Mucosa of descending colon (tissue), 3 donors: ENCODE data around the gene OR6B1. TPM values are rescaled to one million over a fixed set of nuclear protein-coding genes. Genes with fewer than 3 reads are reported as not detected.

Source experiments
- ATAC-seq: fragments of 200-7000 bp; cut with Tn5 transposase; one replicate; pipeline ENCODE4 v1.9.1; 2020; ENCODE audit warnings: mild to moderate bottlenecking, moderate library complexity
- DNase-seq, 3 donors: peaks; one replicate each; pipeline ENCODE4 v3.0.0-alpha.2; 2020
- H3K36me3 ChIP-seq: fragments of 200-600 bp; one replicate; pipeline ENCODE4 v1.8.0; 2021; ENCODE audit warnings: low read depth, mild to moderate bottlenecking
- H3K4me1 ChIP-seq: fragments of 200-600 bp; one replicate; pipeline ENCODE4 v1.8.0; 2021; ENCODE audit warnings: low read depth, mild to moderate bottlenecking
- H3K4me3 ChIP-seq: fragments of 200-600 bp; one replicate; pipeline ENCODE4 v1.8.0; 2021; ENCODE audit warnings: mild to moderate bottlenecking
- H3K9me3 ChIP-seq: fragments of 200-600 bp; one replicate; pipeline ENCODE4 v1.8.0; 2021; ENCODE audit warnings: mild to moderate bottlenecking
- intact Hi-C, 2 donors: fragments of 100-400 bp; cut with DNase I in 1 of 2; cut with micrococcal nuclease in 1 of 2; formaldehyde crosslinking; loops; one replicate each; pipeline versions ENCODE4 v1.11.0 to v1.11.1; 2022; cut with DNase I, micrococcal nuclease
- total RNA-seq, 3 donors: library from RNA; stranded (reverse); fragmentation: NEBNext Ultra II Directional in 2 of 3; extraction: Animal tissue kit (Norgen Biotek cat#: 25700) in 2 of 3; gene quantifications; one replicate each; pipeline versions ENCODE4 v1.2.1 to v1.2.4, GENCODE V29; 2021 to 2023
- TF ChIP-seq, protein P1 (sequence below): fragments of 200-600 bp; IDR thresholded peaks from one replicate; pipeline ENCODE4 v1.8.0; 2022; ENCODE audit warnings: antibody characterized with exemption, mild to moderate bottlenecking
- donor health status: DM: no; HTN: no; CAD: no; lungs with moderate emphysema.
- donor health status: DM: no; HTN: no; CAD: no.
- donor health status: DM: no; HTN: yes; CAD: no.

OR6B1 gene
- total RNA-seq, 3 donors from 2014 or later: not detected

DNA sequence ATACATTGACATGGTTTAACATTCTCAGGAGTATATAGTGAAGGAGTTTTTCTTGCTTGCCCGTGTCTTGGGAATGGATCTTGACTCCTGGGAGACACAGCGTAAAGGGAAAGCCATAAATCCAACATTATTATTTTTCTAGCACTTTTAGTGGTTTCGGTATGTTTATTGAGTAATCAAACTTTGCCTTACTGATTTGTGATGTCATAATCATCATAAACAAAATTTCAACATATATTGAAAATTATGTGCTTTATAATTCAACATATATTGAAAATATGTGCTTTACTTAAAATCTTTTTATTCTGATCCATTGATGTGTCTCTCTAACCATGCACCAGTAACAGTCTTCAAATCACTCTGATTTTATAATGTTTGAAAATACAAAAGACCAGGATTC is 28.4 kb downstream of the OR6B1 start:
- intact Hi-C loops: no loop called here

DNA sequence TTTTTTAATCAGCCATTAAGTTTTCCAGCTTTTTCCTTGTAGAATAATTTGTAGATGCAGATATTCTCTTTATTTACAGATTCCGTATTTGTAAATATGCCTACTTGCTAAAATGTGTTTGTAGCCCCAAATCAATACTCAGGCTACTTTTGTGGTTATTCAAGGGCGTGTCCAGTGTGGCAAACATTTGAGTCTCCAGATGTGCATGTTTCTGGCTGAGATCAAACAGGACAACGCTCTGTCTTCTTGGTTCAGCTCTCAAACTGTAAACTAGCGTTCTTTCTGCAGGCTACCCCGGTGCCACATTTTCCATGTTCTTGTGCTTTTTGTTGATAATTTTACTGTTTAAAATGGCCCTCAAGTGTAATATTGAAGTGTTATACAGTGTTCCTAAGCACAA is 32.4 kb downstream of the OR6B1 start:
- no peaks in the 10 kb centered on the region for H3K9me3 ChIP-seq
- H3K4me3 ChIP-seq: no peak overlapping the region
- intact Hi-C loops: no loop called here
- no peaks in the 10 kb centered on the region for H3K4me1 ChIP-seq
- TF ChIP-seq, protein P1, sequence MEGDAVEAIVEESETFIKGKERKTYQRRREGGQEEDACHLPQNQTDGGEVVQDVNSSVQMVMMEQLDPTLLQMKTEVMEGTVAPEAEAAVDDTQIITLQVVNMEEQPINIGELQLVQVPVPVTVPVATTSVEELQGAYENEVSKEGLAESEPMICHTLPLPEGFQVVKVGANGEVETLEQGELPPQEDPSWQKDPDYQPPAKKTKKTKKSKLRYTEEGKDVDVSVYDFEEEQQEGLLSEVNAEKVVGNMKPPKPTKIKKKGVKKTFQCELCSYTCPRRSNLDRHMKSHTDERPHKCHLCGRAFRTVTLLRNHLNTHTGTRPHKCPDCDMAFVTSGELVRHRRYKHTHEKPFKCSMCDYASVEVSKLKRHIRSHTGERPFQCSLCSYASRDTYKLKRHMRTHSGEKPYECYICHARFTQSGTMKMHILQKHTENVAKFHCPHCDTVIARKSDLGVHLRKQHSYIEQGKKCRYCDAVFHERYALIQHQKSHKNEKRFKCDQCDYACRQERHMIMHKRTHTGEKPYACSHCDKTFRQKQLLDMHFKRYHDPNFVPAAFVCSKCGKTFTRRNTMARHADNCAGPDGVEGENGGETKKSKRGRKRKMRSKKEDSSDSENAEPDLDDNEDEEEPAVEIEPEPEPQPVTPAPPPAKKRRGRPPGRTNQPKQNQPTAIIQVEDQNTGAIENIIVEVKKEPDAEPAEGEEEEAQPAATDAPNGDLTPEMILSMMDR: no peak
- no peaks in the 10 kb centered on the region for H3K36me3 ChIP-seq
- ATAC-seq (no peak), DNase-seq (no peak)

More for the DNA sequence above, 28.4 kb downstream of the OR6B1 start:
- Histone ChIP-seq H3K36me3 (no peaks in the 10 kb centered on the region), H3K4me1 (no peaks in the 10 kb centered on the region), H3K4me3 (no peak overlapping the region), H3K9me3 (no peaks in the 10 kb centered on the region)
- DNase-seq: no peak
- ATAC-seq: no peak
- TF ChIP-seq, protein P1: no peak

DNA sequence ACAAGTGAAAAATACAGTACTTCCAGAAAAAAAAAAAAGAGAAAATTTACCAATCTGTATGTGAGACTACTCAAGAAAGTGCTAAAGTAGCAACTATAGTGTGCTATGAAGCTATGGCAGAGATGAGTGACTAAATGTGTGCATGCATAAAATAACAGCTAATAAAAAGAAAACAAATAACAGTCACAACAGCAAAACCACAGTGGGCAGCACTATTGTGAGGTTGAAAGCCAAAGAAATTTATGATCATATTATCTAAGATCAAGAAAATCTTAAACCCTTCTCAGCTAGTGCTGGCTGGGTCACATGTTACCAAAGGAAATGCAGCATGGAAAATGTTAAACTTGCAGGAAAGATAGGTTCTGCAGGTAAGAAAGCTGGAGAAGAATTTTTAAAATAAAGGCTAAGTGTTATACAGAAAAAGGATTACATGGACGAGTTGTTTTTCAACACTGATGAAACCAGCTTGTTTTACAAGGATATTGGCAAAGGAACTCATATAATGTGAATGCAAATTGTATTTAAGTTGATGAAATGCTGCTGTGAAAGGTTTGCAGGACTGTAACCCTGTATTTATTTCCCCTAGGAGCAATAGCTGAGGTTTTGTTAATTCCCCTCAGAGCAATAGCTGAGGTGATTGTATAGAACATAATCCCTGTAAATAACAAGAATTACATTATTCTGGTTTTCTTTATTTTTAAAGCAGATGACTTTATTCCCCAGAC is 33.0 kb downstream of the OR6B1 start:
- TF ChIP-seq, protein P1: no peak

DNA sequence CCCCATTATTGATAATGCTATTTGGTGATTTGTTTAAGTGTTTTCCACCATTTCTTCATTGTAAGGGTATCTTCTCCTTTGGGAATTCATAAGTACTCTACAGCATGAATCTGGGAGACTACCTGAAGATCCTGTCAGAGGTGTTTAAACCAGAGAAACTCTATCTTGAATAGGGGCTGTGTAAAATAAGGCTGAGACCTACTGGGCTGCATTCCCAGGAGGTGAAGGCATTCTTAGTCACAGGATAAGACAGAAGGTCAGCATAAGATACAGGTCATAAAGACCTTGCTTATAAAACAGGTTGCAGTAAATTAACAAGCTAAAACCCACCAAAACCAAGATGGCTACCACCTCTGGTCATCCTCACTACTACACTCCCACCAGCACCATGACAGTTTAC is 35.3 kb downstream of the OR6B1 start:
- no peak for ATAC-seq
- H3K4me3 ChIP-seq: no peak overlapping the region
- H3K9me3 ChIP-seq: no peaks in the 10 kb centered on the region
- no peaks in the 10 kb centered on the region for H3K4me1 ChIP-seq
- intact Hi-C loops: loop anchor here in 1 of 2 donors (5.0 kb wide), 1 partner anchor 1287 kb away; no protein-coding TSS in a partner anchor
- DNase-seq: no peak
- H3K36me3 ChIP-seq: no peaks in the 10 kb centered on the region
- TF ChIP-seq, protein P1: no peak

More for the DNA sequence above, 33.0 kb downstream of the OR6B1 start:
- ATAC-seq (no peak), DNase-seq (no peak)
- Histone ChIP-seq H3K9me3 (no peaks in the 10 kb centered on the region), H3K4me3 (no peak overlapping the region), H3K36me3 (no peaks in the 10 kb centered on the region), H3K4me1 (no peaks in the 10 kb centered on the region)
- intact Hi-C loops: no loop called here

DNA sequence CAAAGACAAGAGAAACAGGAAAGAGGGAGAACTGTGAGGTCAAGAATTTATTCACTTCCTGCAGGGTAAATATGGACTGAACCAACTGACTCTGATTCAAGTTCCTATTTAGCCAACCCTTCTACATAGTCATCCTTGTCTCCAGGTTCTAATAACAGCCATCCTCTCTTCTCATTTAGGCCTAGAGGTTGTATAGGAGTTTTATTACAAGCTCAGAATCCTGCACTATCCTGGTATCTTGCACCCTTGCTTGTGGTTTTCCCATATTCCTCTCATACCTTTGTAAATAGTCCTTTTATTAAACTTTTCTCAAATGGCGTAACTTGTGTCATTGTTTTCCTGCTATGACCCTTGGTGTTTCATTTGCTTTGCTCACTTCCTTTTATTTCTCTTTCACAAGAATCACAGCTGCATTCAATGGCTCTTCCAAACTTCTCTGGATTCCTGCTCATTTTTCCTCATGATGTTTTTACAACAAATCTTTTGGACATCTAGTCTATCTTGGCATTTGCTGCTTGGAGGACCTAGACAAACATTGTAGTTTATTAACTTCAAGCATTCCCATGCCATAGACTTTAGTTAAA is 36.3 kb downstream of the OR6B1 start:
- TF ChIP-seq, protein P1: no peak
- DNase-seq (no peak), ATAC-seq (no peak)
- intact Hi-C loops: loop anchor here in 1 of 2 donors (5.0 kb wide), 1 partner anchor 1286 kb away; no protein-coding TSS in a partner anchor
- Histone ChIP-seq H3K36me3 (no peaks in the 10 kb centered on the region), H3K9me3 (no peaks in the 10 kb centered on the region), H3K4me1 (no peaks in the 10 kb centered on the region), H3K4me3 (no peak overlapping the region)
